ACHN (cell line): ENCODE measurements around the gene CLEC18A.
"Not testable (repeated sequence)": the region's sequence is repeated elsewhere in the genome, so short reads cannot be mapped to it uniquely, and the experiment has no call there.

Experiments
- DNase-seq: peaks from one replicate; pipeline ENCODE4 v3.0.0-alpha.2; 2015
- in situ Hi-C: cut with HindIII; loops from 2 replicates; pipeline ENCODE4 v1.10.0; 2017; ENCODE audit warnings: low sequenced_read_pairs, low pct_ligation_motif_present, low pct_unique_long_range_greater_than_20kb

Gene CLEC18A

DNA sequence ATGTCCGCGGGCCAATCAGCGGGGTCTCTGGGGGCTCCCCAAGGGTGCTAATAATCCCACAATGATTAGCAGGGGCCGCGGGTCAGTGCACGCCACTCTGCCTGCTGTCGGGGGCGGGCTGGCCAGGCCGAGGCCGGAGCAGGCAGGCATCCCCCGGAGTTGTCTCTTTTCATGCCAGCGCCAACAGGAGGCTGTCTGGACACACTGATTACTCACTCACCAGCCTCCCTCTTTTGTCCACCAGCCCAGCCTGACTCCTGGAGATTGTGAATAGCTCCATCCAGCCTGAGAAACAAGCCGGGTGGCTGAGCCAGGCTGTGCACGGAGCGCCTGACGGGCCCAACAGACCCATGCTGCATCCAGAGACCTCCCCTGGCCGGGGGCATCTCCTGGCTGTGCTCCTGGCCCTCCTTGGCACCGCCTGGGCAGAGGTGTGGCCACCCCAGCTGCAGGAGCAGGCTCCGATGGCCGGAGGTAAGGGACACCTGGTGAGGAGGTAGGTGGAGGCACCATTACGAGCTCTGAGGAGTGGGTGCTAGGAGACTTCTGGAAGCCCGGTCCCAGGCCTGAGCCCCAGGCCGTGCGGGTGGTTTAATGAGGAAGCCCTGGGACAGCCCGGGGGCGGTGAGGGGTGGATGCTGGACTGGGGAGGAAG, at the start of gene CLEC18A:
Gene CLEC18A (plus strand): TSS at position 318 of the 655 bp plus-strand sequence. CDS start 33 bp downstream, at position 351.
- not testable (repeated sequence) for DNase-seq

DNA sequence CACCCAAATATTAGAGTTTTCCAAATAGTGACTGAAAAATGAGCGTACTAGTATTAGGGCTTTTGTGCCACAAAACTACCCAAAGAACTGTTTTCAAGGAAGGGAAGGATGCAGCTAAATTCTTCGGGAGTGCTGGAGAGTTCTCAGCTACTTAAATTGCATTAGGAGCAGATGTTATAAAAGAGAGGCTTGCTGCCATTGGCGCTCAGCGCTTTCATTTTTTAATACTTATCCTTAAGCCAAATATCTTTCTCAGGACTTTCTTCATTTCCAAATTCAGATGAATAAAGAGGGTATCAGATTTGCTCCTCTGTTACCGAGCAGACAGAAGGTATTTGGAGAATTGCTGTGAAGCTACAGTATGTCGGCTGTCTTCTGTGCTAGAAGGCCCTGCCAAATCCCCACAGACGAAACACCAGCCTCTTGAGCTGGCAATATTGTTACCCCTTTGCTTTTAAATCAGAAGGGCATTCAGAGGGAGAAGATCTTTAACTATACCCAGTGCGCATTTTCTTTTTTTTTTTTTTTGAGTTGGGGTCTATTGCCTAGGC, 47.2 kb upstream of the CLEC18A start:
- no peak for DNase-seq
- in situ Hi-C loops, result no loop called here

More for the DNA sequence above, at the start of gene CLEC18A:
- in situ Hi-C loops, result not testable (repeated sequence)

DNA sequence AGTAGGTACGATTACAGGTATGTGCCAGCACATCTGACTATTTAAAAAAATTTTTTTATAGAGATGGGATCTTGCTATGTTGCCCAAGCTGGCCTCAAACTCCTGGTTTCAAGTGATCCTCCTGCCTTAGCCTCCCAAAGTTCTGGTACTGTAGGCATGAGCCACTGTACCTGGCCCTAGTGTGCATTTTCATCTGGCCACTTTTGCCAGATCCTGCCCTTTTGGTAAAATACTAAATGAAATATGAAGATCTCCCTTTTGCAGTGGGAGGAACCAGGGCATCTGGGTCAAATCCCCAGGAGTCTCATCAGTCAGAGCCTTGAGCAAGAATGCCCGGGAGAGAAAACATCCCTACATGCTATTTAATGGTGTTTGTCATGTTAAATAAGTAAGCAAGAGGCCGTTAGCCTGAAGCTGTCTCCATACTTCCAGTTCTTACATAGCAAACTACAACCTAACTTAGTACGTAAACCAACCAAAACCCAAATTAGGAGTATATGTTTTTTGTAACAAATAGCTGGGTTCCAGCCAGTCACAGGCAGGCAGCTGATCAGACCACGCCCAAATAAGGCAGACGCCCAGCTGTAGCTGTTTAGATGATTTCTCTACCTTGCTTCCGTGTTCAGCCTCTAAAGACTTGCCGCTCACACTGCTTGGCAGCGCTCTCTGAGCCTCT, 46.5 kb upstream of the CLEC18A start:
- in situ Hi-C loops, result no loop called here
- no peak for DNase-seq

DNA sequence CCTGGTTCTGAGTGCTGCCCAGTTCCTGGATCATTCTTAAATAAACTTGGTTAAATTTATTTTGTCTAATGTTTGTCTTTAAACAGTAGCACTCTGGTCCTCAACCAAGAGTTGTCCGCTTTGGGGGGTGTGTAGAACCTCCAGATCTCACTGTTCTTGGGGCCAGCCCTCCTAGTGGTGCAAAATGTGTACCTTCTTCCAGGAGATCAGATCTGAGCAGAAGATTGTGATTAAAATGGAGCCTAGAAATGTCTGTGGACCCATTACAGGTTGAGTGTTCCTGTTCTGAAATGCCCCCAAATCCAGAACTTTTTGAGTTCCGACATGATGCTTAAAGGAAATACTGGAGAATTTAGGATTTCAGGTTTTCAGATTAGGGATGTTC, 46.0 kb upstream of the CLEC18A start:
- in situ Hi-C loops, result no loop called here
- DNase-seq, result no peak

DNA sequence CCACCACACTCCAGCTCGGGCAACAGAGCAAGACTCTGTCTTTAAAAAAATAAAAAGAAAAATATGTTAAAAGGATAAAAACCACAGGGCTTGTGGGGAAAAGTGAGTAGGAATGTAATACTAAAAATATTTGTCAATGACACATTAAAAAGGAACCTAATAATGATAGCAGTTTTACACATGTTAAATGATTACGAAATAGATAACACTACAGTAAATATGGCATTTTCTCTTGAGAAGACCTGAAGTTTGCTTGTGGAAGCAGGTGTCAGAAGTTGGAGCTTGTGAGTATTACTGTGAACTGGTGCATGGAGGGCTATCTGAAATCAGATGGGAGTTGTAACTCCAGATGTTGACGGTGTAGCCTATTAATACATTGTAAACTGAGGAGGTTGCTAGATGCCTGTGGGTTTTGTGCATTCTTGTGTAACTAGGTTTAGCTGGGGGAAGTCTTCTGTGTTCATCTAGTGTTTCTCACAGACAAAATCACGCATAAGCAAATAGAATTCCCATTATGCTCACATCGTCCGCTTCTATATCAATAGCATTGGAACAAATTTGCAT, 44.2 kb upstream of the CLEC18A start:
- no peak for DNase-seq
- in situ Hi-C loops, result no loop called here

DNA sequence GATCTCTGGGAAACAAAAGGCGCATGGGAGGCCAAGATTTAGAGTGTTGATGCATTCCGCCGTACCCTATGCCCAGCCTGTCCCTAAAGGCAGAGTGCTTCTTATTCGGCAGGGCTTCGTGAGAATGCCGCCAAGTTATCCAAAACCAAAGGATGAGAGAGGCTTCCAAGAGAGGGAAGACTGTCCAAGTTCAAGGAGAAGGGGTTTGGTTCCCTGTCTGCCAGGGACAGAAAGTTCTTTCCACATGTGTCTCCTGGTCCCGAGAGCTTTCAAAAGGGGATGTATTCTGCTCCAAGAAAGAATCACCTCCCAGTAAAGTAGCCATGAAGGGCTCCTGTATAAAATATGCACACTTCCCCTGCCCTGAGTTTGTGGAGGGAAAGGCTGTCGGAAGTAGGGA, 42.1 kb upstream of the CLEC18A start:
- no peak for DNase-seq
- in situ Hi-C loops, result no loop called here

DNA sequence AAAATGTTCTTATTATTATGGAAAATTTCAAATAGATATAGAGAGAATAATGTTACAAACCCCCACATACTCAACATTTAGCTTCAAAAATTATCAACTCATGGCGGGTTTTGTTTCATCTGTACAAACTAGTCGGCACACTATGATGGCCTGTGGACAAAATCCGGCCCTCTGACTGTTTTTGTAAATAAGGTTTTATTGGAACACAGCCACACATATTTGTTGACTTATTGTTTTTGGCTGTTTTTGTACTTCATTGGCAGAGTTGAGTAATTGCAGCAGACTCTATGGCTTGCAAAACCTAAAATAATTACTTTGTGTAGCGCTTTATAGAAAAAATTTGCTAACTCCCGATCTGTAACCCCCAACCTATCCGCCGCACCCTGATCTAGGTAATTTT, 41.4 kb upstream of the CLEC18A start:
- DNase-seq, result no peak
- in situ Hi-C loops, result no loop called here

DNA sequence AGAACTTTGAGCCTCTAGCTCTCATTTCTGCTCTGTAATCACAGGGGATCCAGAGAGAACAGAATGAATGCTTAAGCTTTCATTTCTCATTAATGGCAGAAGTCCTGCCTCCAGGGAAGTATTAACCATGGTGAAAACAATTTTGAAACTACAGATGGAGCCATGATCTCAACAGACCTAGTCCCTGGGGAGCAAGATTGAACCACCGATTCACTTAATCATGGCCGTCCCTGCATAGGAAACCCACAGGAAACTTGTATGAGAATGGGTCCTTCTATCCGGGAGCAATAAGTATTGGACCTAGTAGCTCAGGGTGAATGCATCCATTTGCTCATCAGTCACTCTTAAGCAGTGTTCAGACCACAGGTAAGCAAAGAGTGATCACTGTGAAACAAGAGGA, 40.2 kb upstream of the CLEC18A start:
- in situ Hi-C loops, result no loop called here
- no peak for DNase-seq

DNA sequence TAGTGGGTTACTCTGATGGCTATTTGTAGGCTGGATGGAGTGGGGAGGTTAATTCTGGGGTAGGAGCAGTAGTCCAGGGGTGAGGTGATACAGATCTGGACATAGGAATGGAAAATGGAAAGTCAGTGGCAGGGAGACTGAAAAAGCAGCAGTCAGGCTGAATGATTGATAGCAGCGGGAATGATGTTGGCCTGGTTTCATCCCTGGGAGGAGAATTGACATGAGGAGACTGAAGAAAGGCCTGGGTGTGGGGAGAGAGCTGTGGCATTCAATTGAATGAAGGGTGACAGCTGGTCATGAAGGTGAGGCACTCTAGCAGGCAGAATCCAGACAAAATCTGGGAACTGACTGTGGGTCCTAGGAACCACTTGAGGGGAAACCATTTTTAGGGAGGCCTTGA, 34.7 kb upstream of the CLEC18A start:
- DNase-seq, result no peak
- in situ Hi-C loops, result no loop called here

DNA sequence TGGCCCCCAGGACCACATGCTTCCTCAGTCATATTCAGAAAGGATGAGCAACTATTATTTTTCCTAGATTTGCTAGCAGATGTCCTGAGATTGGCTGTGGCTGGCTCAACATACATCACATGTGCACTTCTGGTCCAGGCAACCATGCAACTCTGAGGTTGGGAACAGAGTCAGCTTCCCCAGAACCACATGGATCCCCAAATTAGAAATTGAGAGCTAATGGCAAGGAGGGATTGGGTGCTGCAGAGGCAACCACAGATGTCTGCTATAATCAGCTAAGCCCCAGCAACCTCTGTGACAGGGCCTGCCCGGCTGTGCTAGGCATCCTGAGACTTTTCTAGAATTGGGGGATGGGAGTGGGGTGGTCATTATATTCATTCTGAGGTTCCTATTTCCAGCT, 33.8 kb upstream of the CLEC18A start:
- in situ Hi-C loops, result no loop called here

DNA sequence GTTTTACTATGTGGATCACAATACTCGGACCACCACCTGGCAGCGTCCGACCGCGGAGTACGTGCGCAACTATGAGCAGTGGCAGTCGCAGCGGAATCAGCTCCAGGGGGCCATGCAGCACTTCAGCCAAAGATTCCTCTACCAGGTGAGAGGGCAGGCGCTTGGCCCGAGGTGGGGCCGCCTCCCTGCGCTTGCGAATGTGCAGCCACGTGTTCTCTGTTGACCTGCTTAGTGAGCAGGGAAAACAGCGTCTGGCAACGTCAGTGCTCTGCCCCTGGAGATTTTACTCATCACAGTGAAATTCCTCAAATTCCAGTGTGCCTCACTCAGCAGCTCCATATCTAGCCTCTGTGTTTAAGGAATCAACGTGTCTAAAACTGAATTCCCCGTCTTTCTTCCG, 33.4 kb upstream of the CLEC18A start:
- in situ Hi-C loops, result no loop called here
- DNase-seq, result peak; percentile 99

More for the DNA sequence above, 33.8 kb upstream of the CLEC18A start:
- peak; percentile 11 for DNase-seq

DNA sequence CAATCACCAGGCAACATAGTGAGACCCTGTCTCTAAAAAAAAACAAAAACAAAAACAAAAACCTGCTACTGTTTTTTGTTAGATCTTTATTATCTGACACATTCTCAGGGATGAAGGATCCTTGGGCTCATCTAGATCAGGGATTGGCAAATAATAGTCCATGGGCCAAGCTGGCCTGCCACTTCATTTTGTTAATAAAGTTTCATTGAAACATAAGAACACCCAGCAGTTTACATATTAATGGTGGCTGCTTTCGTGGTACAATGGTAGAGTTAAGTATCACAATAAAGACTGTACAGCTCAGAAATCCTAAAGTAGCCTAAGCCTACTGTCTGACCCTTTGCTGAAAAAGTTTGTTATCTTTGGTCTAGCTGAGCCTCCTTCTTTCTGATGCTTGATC, 32.9 kb upstream of the CLEC18A start:
- in situ Hi-C loops, result no loop called here
- DNase-seq, result peak; percentile 39

DNA sequence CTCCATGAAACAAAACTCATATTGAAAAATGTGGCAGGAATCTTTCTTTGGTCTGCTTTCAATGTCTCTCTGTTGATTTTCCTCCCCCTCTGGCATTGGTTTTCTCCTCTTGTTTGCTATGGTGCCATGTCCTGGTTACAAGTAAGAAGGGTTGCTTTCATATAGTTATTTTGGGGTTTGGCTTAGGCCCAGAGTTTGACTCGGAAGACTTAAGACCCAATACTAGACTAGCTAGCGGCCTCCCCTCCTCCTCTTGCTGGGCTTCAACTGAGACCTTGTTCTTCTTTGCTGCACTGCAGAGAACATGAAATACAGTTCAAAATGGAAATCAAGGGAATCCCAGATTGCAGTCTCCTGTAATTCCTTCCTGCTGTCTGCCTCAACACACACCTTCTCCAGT, 30.0 kb upstream of the CLEC18A start:
- DNase-seq, result no peak
- in situ Hi-C loops, result no loop called here

DNA sequence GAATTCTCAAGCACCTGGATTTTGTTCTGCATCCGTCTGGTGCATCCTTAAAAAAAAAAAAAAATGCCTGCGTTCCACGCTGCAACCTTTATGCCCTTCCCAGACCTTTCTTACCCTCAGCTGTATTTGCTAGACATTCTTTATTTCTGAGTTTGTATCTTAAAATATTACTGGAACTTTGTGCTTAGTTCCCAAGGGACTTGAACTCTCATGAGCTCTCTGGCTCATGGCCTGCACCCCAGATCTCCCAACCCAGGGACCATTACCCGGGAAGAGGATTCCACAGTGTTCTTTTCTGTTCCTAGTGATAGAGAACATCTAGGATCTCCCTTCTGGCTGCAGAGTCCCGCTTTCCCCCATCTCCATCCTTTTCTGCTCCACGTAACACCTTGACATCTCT, 28.9 kb upstream of the CLEC18A start:
- in situ Hi-C loops, result no loop called here

DNA sequence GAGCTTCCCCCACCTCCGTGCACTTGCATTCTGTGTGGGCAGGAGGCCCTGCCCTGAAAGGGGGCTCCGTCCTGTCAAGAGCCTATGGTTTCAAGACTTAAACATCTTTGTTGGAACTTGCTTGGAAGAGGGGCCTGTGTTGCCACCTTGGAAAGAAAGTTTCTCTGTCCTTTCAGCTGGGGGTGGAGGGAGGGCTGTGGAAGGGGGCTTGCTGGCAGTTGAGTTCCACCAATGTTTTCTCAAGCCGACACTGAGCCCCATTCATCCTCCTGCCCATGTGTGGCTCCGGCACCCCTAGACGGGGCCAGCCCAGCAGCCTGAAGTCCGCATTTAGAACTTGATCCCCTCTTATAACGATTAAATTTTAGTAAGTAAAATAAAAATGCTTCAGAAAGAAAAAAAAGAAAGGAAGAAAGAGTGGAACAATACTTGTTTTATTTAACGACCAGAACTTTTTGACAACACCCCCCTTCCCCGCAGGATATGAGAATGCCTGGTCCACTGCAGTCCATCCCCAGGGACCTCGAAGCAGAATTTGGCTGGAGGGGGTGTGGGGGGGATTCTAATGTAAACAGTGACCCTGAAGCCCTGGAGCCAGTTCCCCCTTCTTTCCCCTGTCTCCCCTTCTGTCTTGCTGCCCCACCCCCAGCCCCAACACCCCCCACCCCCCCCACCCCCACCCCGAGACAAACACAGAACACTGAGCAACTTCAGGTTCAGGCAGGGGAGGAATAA, 26.9 kb upstream of the CLEC18A start:
- in situ Hi-C loops, result no loop called here
- DNase-seq, result no peak

More for the DNA sequence above, 28.9 kb upstream of the CLEC18A start:
- no peak for DNase-seq

DNA sequence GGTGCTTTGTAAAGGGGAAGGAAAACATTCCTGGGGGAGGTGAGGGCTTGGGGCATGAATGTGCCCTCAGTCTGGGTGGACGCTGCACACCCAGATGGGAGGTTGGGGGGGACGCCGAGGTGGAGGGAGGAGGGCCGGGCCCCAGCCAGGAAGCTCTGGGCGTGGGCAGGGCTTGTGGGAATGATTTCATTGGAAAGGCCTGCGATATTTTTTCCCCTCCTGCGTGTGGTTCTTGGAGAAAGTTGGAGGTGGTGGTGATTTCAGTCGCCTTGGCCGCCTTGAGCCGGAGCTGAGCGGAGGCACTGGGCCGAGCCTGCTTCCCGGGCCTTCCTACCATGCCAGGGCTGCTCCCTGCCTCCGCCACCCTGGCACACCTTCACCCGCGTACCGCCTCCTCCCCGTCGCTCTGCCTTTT, 26.4 kb upstream of the CLEC18A start:
- in situ Hi-C loops, result no loop called here
- peak; percentile 89 for DNase-seq

DNA sequence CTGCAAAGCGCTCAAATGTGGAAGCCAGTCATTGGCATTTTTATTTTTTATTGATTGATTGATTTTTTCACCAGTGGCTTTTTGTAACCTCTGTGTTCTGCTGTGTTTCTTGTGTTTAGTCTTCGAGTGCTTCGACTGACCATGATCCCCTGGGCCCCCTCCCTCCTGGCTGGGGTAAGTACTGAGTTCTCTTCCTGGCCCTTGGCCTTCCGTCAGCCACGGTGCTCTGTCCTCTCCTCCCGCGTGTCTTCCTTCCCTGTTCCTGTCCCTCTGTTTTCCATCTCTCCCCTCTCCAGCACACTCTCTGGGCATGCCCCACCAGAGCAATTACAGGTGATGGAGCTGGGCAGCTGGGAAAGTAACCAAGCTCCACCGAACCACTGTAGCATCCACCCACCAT, 25.8 kb upstream of the CLEC18A start:
- in situ Hi-C loops, result no loop called here

DNA sequence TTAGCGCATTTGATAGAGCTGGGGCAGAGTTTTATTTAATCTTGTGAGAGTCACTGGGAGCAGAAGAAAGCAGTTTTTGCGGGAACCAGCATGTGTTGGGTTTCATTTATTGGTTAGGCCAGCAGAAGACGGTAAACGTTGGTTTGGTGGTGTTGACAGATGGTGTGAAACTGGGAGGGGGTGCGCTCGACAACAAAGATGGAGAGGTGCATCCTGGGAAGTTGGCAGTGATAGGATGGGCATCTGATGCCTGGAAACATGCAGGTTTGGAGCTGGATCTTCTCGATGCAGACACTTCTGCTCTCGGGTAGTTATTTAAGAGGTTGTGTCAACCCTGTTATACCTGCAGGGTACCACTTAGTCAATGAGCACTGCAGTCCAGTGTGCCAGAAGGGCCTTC, 24.9 kb upstream of the CLEC18A start:
- in situ Hi-C loops, result no loop called here
- DNase-seq, result no peak

More for the DNA sequence above, 25.8 kb upstream of the CLEC18A start:
- no peak for DNase-seq
